Smooth muscle cell (in vitro differentiated cells): ENCODE measurements around the gene ZNF143. TPM values are rescaled to one million over a fixed set of nuclear protein-coding genes. Genes with fewer than 3 reads are reported as not detected.

Experiments
- DNase-seq: peaks from one replicate; lab custom pipeline; 2025; ENCODE audit not compliant: unreplicated experiment; lab: John Stamatoyannopoulos, UW
- H2AFZ ChIP-seq: fragments of 200-600 bp; sonication (generic); 2 replicates; pipeline ENCODE4 v1.6.0; 2016; ENCODE audit warnings: antibody characterized with exemption, low read depth, mild to moderate bottlenecking
- H3F3A ChIP-seq: fragments of 200-600 bp; sonication (generic); 2 replicates; pipeline ENCODE4 v1.6.0; 2017; ENCODE audit warnings: antibody characterized with exemption, low read depth
- H3K27ac ChIP-seq: fragments of 200-600 bp; sonication (generic); 2 replicates; pipeline ENCODE4 v1.5.1; 2016; ENCODE audit warnings: low read depth, mild to moderate bottlenecking
- H3K27me3 ChIP-seq: fragments of 200-600 bp; sonication (generic); 2 replicates; pipeline ENCODE4 v1.6.1; 2016; ENCODE audit warnings: low read depth, mild to moderate bottlenecking
- H3K36me3 ChIP-seq: fragments of 200-600 bp; sonication (generic); 2 replicates; pipeline ENCODE4 v1.5.1; 2016; ENCODE audit warnings: low read depth
- H3K4me1 ChIP-seq: fragments of 200-600 bp; sonication (generic); 2 replicates; pipeline ENCODE4 v1.5.1; 2016; ENCODE audit warnings: low read depth
- H3K4me2 ChIP-seq: fragments of 200-600 bp; sonication (generic); 2 replicates; pipeline ENCODE4 v1.6.0; 2016; ENCODE audit warnings: mild to moderate bottlenecking
- H3K4me3 ChIP-seq: fragments of 200-600 bp; sonication (generic); 2 replicates; pipeline ENCODE4 v1.5.1; 2016; ENCODE audit warnings: mild to moderate bottlenecking
- H3K79me2 ChIP-seq: fragments of 200-600 bp; sonication (generic); 2 replicates; pipeline ENCODE4 v1.6.0; 2016; ENCODE audit warnings: low read depth, mild to moderate bottlenecking
- H3K9ac ChIP-seq: fragments of 200-600 bp; sonication (generic); 2 replicates; pipeline ENCODE4 v1.6.0; 2016; ENCODE audit warnings: low read depth
- H3K9me3 ChIP-seq: fragments of 200-600 bp; sonication (generic); replicated peaks from 2 replicates; pipeline ENCODE4 v1.5.1; 2016; ENCODE audit warnings: low read depth
- H4K20me1 ChIP-seq: fragments of 200-600 bp; sonication (generic); 2 replicates; pipeline ENCODE4 v1.6.0; 2016; ENCODE audit warnings: low read depth
- WGBS: methylation state at CpG from one replicate; pipeline ENCODE4 v1.1.7; 2016; ENCODE audit warnings: low lambda C conversion rate; 5-methylcytosine and 5-hydroxymethylcytosine counted together
- polyA plus RNA-seq: library from polyadenylated mRNA; unstranded; fragments of >200 nt; fragmentation: Nextera tagmentation; extraction: Ambion mirVana; gene quantifications from 2 replicates; pipeline ENCODE4 v1.2.1, GENCODE V29; 2016
- total RNA-seq: library from RNA; depleted of rRNA; stranded (reverse); fragments of >200 nt; gene quantifications from 2 replicates; pipeline ENCODE4 v1.2.3, GENCODE V29; 2014
- TF ChIP-seq, protein P1 (sequence below): fragments of 200-600 bp; sonication (generic); IDR thresholded peaks from 2 replicates; pipeline ENCODE4 v1.5.1; 2017; ENCODE audit warnings: borderline replicate concordance, mild to moderate bottlenecking, antibody characterized with exemption; ENCODE audit not compliant: insufficient read depth, poor library complexity, severe bottlenecking

The ZNF143 gene
- total and polyA plus RNA-seq, 2 experiments from 2014 or later, result 30.9 to 48.6 TPM

DNA sequence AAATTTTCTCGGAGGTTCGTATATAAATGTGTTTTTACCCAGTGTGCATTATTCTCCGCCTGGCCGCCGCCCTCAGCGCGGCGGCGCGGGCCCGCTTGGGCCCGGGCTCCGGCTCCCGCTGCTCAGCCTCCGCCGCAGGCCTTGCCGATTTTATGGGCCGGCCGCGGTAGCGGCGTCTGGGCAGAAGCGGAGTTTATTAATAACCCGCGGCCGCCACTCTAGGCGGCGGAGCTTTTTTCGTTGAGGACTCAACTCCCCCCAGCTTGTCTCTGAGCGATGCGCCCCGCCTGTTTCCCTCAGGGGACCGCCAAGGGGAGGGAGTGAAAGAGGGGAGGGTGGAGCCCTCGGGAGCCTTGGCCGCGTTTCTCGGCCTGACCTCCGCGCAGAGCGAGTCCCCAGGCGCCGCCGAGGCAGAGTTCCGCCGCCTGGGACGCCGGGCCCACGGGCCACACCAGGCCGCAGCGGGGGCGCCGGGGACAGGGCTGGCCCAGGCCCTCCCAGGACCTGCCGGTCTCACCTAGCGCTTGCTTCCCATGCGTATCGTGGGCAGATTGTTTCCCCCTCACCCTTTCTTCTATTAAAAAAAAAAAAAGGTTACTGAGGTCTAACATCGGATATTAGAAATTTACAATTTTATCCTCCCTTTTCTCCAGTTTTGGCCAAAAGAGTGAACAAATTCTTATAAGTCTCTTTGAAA lies 399 bp downstream of the ZNF143 start:
- peak; percentile 89 for DNase-seq
- Histone ChIP-seq H3K4me1 (peaks cover 8% of the 10 kb centered on the region), H3K79me2 (peaks cover 54% of the 10 kb centered on the region), H3F3A (peaks cover 4% of the 10 kb centered on the region), H3K9me3 (no peaks in the 10 kb centered on the region), H3K9ac (peak overlapping the region; percentile 96), H3K27me3 (no peaks in the 10 kb centered on the region), H4K20me1 (peaks cover 22% of the 10 kb centered on the region), H3K4me3 (peak overlapping the region; percentile 77), H3K27ac (peak overlapping the region; percentile 98), H2AFZ (peak overlapping the region; percentile 8), H3K4me2 (peak overlapping the region; percentile 88), H3K36me3 (no peaks in the 10 kb centered on the region)
- TF ChIP-seq, protein P1, sequence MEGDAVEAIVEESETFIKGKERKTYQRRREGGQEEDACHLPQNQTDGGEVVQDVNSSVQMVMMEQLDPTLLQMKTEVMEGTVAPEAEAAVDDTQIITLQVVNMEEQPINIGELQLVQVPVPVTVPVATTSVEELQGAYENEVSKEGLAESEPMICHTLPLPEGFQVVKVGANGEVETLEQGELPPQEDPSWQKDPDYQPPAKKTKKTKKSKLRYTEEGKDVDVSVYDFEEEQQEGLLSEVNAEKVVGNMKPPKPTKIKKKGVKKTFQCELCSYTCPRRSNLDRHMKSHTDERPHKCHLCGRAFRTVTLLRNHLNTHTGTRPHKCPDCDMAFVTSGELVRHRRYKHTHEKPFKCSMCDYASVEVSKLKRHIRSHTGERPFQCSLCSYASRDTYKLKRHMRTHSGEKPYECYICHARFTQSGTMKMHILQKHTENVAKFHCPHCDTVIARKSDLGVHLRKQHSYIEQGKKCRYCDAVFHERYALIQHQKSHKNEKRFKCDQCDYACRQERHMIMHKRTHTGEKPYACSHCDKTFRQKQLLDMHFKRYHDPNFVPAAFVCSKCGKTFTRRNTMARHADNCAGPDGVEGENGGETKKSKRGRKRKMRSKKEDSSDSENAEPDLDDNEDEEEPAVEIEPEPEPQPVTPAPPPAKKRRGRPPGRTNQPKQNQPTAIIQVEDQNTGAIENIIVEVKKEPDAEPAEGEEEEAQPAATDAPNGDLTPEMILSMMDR, result no peak
- WGBS, result under 1% methylated on average over 48 of the region's 57 CpGs

DNA sequence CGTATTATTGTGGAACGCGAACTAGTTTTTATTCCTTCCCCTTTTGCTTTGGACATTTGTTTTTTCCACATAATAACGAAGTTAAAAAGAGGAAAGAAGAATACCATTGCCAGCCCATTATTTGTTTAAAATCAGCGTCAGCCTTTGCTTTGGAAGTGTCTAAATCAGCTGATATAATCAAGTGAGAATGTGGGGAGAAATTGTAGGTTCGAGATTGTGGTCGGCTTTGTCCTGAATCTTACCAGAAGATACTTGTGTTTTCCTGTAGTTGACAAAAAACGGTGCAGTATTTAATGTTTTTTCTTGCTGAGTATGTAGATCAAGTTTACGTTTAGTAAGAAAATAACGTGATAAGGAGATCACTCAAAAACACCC lies 935 bp downstream of the ZNF143 start:
- peaks cover 28% of the 10 kb centered on the region for H4K20me1 ChIP-seq
- H3K9me3 ChIP-seq, result no peaks in the 10 kb centered on the region
- TF ChIP-seq, protein P1, result no peak
- H3K36me3 ChIP-seq, result no peaks in the 10 kb centered on the region
- WGBS, result 2% methylated on average over 10 of the region's 10 CpGs
- H3K79me2 ChIP-seq, result peaks cover 60% of the 10 kb centered on the region
- peaks cover 4% of the 10 kb centered on the region for H3F3A ChIP-seq
- H3K4me3 ChIP-seq, result peak overlapping the region; percentile 77
- peak overlapping the region; percentile 98 for H3K27ac ChIP-seq
- H3K4me1 ChIP-seq, result peaks cover 8% of the 10 kb centered on the region
- no peak overlapping the region for H2AFZ ChIP-seq
- DNase-seq, result no peak
- H3K27me3 ChIP-seq, result no peaks in the 10 kb centered on the region
- H3K9ac ChIP-seq, result peak overlapping the region; percentile 96
- peak overlapping the region; percentile 88 for H3K4me2 ChIP-seq

DNA sequence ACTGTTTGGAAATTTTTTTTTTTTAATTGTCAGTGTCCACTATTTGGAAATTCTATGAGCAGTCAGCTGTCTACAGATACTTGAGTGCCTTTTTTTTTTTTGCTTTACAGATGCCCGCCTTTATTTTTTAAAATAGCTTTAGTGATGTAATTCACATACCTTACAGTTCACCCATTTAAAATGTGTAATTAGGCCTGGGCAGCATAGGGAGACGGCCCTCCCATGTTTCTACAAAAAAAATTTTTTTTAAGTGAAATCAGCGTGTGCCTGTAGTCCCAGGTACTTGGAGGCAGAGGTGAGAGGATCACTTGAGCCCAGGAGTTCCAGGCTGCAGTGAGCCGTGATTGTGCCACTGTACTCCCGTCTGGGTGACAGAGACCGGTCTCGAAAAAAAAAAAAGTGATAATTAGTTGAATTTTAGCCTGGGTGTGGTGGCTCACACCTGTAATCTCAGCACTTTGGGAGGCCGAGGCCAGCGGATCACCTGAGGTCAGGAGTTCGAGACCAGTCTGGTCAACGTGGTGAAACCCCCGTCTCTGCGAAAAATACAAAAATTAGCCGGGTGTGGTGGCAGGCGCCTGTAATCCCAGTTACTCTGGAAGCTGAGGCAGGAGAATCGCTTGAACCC lies 1.5 kb downstream of the ZNF143 start:
- H3K4me3 ChIP-seq, result peak overlapping the region; percentile 77
- H3K4me1 ChIP-seq, result peaks cover 8% of the 10 kb centered on the region
- DNase-seq, result no peak
- no peak overlapping the region for H2AFZ ChIP-seq
- no peaks in the 10 kb centered on the region for H3K9me3 ChIP-seq
- TF ChIP-seq, protein P1, result no peak
- H3K79me2 ChIP-seq, result peaks cover 62% of the 10 kb centered on the region
- 87% methylated on average over 16 of the region's 16 CpGs for WGBS
- peaks cover 4% of the 10 kb centered on the region for H3F3A ChIP-seq
- no peaks in the 10 kb centered on the region for H3K27me3 ChIP-seq
- H3K4me2 ChIP-seq, result peak overlapping the region; percentile 88
- H3K9ac ChIP-seq, result peak overlapping the region; percentile 96
- H3K27ac ChIP-seq, result peak overlapping the region; percentile 98
- H3K36me3 ChIP-seq, result no peaks in the 10 kb centered on the region
- peaks cover 33% of the 10 kb centered on the region for H4K20me1 ChIP-seq
